Activated CD4-positive, alpha-beta T cell treated with anti-CD3 and anti-CD28 coated beads for 48 hours (primary cell): ENCODE data around the gene FHOD3.

Experiments used
- DNase-seq: peaks from one replicate; pipeline ENCODE4 v3.0.0-alpha.2; 2020

FHOD3 gene

GRCh38 chr18:36638224-36638623 is 340.7 kb downstream of the FHOD3 start:
- DNase-seq = no peak

DNA sequence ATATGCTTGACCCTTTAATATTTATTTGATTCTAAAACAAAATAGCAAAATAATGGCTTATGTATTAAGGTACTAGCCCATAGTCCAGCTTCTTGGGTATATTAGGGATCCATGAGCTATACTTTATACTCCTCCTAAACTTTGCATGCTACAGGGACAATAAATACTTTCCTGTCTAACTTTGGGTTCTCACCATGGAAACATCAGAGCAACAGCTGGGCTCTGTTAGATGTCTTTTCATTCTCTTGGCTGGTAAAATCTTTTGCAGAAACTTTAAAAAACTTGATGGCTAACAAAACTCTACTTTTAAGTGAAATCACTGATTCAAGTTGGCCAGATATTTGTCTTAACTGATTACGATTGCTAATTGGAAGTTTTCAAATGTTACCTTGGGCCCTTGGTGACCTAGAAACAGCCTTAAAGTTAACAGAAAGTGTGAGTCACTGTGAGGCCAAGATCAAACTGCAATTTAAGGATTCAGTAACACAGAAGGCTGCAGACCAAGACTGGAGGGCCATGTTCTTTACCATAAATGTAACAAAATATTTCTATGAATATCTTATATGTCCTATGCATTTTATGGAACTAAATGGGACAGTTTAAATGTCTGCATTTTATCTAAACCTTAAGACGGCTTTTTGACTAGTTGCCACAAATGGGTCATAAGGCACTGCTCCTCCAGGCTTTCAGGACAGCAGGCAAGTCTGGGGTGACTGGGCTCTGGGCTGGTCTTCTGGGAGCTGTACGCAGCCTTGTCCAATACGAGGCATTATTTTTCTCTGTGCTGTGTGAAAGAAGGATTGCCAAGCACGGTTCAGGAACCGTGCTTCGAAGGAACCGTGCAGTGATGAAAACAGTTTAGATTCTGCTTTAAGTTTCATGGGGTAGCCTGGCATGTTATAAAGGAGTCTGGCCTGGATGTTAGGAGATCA is 342.8 kb downstream of the FHOD3 start:
- no peak for DNase-seq

GRCh38 chr18:36643061-36643460 is 345.5 kb downstream of the FHOD3 start:
- DNase-seq = no peak

DNA sequence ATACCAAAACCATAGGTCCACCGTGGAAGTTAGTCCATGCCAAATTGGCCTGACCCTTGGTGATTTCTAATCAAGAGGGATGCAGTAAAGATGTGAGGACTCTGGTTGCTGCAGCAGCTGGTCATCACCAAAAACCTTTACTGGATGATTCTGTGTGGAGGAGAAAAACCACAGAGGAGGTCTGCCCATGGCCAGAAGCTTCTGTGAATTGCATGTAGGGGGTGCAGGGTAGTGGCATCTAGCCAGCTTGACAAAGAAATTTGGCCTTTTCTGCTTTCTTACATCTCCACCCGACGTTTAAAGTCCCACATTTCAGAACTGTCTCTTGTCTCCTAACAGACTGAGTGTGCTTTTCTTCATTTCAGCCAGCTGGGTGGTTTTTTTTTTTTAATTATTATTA is 351.3 kb downstream of the FHOD3 start:
- DNase-seq = no peak

- no peak for DNase-seq
Observed at GRCh38 chr18:36649205-36649604, 351.7 kb downstream of the FHOD3 start.

GRCh38 chr18:36650266-36650665 is 352.8 kb downstream of the FHOD3 start:
- no peak for DNase-seq

DNA sequence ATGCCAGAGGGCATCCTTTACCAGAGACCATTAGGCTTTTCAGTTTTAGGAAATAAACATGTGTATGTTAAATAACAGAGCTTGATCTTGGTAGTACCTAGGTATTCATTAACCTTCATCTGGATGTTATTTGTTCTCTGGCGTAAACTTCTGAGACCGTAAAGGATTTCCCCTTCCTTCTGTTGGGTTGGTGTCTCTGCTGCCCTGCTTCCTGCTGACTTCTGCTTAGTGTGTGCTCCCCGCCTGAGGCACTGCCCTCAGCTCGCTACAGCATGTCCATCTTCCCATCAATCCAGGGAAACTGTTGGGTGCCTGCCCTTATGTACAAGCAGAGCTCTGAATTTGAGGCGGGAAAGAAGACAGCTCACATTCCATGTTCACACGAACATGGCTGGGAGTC is 353.4 kb downstream of the FHOD3 start:
- no peak for DNase-seq

DNA sequence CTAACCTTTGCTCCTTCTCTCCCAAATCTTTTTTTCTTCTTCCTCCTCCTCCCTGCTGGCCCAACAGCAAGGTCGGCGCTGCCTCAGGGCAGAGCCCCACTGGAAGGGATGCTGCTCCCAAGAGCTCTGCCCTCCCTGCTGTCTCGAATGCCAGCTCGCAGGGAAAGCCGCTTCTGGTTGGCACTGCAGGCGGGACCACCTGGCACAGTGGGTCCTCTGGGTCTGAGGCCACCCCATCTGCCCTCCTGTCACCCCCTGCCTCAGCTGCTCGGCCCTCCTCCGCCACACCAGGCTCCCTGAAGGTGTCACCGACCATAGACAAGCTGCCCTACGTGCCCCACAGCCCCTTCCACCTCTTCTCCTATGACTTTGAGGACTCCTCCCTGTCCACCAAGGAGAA is 355.0 kb downstream of the FHOD3 start:
- no peak for DNase-seq

DNA sequence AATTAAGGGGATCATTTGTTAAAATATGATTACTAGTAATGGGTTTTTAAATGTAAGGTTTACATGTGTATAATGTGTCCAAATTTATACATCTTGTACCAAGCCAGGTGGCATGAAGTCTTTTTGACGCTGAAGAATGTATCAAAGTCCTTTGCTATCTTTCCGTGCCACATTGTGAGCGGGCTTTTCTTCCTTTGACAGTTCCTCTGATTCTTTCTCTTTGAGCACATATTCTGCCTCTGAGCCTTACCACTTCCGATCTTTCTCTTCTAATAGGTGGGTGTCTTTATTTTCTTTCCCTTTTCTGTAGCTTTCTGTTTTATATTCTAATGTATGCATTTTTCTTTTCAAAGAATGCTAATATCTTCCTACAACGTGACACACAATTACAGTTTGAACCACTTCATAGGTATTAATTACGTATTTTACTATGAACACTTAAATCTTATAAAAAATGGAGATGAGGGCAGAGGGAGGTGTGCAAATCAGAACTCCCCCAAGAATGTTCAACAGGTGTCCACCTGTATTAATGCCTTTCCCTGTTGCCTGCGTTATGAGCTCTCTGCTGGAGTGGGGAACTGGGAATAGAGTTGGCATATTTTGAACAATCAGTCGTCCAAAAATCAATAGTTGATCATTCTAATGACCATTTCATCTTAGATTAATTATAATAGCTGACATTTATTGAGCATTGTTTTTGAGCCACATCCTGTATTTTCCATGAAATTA is 355.8 kb downstream of the FHOD3 start:
- DNase-seq = no peak

DNA sequence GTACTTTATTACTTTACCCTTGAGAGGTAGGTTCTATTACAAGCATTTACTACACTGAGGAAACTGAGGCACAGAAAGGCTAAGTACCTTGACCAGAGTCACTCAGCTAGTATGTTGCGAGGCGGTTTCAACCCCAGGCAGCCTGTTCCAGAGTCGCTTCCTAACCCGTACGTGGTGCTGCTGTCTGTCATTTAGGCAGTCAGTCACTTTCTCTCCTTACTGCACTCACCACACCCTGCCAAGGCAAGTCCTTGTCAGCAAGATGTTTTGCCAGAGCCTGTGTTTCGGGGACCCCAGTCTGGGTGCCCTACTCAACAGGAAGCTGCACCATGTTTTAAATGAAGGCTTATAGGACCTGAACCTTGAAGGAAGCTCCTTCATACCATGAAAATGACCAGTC is 356.4 kb downstream of the FHOD3 start:
- no peak for DNase-seq

DNA sequence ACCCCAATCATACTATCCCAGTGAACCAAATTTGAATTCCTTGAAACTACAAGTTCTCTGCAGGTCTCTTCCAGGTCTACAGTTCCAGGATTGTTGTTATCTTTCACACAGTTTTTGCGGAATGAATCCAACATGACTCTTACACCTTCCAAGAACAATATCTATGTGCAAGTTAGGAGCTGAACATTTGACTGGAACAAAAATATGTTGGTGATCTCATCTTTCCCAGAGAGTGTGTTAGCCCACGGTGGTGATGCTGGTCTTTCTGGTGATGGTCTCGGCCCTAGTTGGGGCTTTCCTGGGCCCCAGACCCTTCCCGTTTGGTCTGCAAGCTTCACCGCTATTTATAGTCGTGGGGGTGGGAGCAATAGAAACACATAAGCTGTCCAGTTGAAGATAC is 357.6 kb downstream of the FHOD3 start:
- no peak for DNase-seq

- DNase-seq = no peak
Observed at GRCh38 chr18:36655930-36656329, 358.4 kb downstream of the FHOD3 start.

DNA sequence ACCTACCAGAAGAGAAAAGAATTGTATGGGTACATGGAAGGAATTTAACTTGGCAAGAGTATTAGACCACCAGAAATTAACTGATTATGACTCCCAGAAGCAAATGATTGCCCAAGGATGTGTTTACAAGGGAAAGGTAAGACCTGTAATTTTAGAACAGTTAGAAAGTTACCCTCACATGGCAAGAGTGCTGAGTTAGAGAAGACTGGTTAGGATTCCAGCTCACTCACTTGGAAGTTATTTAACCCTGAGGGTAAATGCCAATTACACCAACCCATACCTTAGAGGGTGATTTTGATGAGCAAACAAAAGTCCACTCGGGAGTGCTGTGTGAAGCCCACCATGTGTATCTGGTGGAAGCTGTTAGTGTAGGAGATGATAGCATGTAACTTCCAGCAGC is 361.1 kb downstream of the FHOD3 start:
- no peak for DNase-seq

DNA sequence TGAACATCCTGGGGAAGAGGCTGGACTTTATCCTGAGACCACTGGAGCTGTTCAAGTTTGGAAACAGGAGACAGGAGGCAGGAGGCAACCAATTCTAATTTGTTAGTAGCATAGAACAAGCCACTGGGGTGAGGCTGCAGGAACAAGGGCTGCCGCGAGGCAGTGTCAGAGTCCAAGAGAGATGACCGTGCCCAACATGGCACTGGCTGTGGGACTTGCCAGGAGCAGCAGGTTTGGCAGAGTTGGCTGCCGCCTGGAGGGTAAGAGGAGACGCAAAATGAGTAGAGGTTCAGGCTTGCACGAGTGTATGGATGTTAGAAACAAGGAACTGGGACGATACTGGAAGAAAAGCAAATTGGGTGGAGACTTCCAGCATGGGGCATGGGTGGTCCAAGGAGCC is 362.8 kb downstream of the FHOD3 start:
- DNase-seq = no peak

DNA sequence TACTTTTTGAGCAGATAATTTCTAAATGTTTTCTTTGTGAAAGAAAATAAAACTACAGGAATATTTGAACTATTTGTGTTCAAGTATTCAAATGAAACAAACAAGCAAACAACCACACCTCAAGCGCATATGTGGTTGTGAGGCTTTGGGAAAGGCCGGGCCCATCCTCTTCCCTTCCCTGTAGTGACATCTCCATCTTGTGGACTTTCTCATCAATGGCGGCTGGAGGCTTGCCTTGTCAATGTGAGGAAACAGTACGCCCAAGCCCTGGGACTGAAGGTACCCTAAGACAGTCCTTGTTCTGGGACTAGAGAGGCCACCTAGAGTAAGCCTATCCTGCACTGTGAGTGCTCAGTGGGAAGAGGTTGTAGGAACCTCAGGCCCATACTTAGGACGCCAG is 364.5 kb downstream of the FHOD3 start:
- no peak for DNase-seq

DNA sequence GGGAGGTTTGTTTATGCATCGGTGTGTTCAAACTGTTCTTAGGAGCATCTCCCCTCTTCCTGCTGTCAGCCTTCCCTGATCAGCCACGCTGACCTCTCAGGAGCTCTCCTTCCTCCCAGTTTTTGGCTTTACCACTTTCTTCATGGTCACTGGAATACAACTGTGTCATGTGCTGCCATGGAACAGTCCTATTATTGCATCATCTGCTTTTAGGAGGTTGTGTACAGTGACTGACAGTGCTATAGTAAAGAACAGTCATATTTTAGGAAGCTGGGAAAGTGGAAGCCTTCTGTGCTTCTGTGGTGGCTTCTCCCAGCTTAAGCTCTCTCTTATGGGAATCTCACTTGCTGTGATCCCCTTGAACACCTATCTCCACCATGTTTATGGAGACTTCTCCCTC is 365.8 kb downstream of the FHOD3 start:
- no peak for DNase-seq

DNA sequence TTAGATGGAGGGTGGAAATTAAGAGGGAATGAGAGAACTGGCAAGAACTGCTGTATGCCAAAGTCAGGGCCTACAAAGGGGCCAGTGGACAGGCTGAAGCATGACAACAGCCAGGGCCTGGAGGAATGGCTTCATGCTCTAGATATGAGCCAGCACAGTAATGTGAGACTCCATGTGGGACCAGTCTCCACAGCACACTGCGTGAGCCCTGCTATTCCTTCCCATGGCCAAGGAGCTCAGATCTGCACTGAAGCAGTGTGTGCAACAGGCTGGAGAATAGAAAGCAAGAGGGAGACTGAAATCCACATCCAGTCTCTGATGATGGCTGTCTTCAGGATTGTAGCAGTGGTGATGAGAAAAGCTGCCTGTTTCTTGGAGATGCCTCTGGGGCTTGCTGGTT is 368.4 kb downstream of the FHOD3 start:
- no peak for DNase-seq

GRCh38 chr18:36667811-36668210 is 370.3 kb downstream of the FHOD3 start:
- no peak for DNase-seq

DNA sequence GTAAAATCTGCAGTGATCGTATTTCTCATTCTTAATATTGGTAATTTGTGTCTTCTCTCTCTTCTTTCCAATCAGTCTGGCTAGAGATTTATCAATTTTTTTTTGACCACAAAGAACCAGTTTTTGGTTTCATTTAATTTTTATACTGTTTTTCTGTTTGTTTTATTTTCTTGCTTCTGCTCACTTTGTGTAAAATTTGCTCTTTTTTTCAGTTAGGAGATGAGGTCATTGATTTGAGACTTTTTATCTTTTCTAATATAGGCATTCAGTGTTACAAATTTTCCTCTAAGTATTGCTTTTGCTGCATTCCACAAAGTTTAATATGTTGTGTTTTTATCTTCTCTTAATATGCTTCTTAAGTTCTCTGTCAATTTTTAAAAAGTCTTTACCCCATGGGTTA is 370.8 kb downstream of the FHOD3 start:
- DNase-seq = no peak

DNA sequence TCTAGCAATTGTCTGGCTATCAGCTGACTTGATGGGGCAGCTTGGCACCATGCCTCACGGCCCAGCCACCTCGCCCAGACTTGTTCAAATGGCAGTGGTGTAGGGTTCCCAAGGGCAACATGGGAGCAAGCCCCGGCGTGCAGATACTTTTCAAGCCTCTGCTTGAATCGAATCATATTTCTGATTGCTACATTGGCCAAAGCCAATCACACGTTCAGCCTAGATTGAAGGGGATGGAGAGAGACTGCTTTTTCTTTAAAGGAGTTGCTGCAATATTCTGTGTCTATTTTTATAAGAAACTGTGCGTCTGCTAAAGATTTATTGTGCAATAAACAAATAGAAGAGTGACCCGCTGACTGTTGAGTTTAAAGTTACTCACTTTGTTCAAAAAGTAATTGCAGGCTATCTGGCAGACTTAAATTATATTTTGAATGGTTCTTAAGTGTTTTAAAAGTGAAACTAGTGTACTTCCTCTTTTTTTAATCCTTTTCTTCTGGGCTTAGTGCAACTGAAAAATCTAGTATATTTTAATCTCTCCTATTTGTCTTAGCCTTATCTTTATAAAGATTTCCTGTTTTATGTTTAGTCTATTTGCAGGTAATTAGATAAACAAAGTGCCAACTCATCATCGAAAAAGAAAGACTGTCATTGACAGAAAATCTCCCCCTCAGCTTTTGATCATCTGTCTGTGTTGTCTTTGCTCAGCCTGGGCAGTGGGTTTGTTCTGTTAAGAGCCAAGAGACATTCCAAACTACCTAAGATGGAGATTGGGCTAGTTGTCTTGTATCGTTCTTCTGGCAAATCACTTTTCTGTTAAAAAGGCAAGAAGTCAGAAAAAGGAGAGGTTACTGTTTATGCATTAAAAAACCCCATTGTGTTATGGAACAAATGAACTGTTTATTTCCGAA is 375.2 kb downstream of the FHOD3 start:
- no peak for DNase-seq

DNA sequence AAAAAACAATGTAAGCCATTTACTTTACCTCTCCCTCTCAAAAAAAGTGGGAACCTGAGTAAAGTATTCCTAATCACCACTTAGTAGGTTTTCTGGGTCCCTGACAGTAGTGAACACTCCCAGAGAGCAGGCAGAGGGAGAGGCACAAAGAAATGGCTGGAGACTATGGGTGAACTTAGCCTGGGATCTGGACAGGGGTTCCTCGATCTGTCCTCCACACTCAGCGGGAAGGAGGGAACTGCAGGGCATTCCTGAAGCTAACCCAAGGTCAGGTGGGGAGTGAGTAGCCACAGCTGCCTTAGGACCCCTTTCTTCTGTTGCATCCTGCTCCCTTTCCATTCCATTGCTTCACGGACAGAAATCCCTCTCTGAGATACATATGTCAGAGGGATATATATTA is 375.9 kb downstream of the FHOD3 start:
- no peak for DNase-seq

- no peak for DNase-seq
Observed at GRCh38 chr18:36675076-36675475, 377.6 kb downstream of the FHOD3 start.

GRCh38 chr18:36675542-36675941 is 378.0 kb downstream of the FHOD3 start:
- no peak for DNase-seq
